HG03280 (cell line): ENCODE results near the gene PDE1A.
"Not testable (repeated sequence)": the region's sequence is repeated elsewhere in the genome, so short reads cannot be mapped to it uniquely, and the experiment has no call there.

Experiments
- ATAC-seq: cut with Tn5 transposase; IDR thresholded peaks from one replicate; pipeline ENCODE4 v1.9.1; 2021; ENCODE audit warnings: mild to moderate bottlenecking, moderate library complexity; ENCODE audit not compliant: unreplicated experiment

PDE1A gene

DNA sequence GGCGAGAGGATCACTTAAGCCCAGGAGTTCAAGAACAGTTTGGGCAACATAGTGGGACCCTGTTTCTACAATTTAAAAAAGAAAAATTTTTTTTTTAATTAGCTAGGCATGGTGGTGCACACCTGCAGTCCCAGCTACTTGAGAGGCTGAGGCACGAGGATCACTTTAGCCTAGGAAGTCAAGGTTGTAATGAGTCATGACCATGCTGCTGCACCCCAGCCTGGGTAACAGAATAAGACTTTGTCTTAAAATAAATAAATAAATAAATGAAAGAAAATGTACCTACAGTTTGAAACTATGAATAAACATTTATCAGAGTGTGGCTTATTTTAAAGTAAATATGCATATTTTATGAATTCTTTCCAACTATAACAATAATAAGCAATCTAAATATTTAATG, 16.7 kb downstream of the PDE1A start:
- ATAC-seq, result no peak

- ATAC-seq, result no peak
These were observed 20.6 kb downstream of the PDE1A start for GRCh38 chr2:182406221-182406620.

DNA sequence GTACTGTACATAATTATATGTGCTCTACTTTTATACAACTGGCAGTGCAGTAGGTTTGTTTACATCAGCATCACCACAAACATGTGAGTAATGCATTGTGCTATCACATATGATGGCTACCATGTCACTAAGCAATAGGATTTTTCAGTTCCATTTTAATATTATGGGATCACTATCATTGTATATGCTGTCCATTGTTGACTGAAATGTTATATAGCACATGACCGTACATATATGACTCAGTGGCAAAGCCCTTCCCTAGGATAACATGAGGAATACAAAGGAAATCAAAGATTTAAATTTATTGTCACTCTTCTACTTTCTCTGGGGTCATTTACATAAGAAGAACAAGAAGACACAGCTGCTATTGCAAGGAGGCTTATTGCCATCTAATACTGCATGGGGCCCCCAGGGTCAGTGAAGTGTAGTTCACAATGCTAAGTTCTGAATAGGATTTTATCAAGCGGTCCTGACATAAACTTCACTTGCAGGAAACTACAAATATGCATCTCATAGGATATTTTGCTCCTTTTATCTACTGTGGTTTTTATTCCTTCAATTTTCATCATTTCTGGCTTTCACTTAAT, 21.8 kb downstream of the PDE1A start:
- ATAC-seq, result no peak

DNA sequence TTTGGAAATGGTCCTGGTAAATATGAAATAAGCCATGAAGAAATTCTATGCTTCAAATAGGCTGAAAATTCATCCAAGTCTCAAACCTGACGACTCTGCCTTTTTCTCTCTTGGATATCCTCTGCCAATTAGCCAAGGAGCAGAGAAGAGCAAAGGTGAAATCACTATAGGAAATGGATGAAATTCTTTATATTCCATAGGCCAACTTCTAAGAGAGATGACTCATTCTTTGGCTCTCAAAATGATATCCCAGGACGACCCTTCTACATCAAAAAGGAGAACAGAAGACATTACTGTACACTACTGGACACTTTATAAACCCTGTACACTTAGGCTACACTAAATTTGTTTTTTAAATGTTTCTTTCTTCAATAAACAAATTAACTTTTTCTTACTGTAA, 22.7 kb downstream of the PDE1A start:
- no peak for ATAC-seq

- no peak for ATAC-seq
These were observed 33.5 kb downstream of the PDE1A start for GRCh38 chr2:182393270-182393760.

DNA sequence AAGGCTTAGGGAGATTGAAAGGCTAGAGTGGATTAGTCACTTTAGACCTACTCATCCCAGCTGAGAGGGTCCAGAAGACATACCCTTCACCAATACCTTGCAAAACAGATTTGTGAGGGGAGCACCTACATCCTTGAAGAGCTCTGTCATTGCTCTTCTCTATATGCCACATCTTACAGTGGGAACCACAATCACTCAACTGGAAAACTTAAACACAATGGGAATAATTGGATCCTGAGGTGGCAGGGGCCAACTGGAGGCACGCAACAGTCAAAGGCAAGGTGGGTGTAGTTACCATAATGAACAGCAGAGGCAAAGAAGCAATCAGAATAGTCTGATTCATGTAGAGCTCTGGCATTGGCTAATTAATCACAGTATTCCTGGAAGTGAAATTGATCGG, 35.4 kb downstream of the PDE1A start:
- ATAC-seq, result no peak

DNA sequence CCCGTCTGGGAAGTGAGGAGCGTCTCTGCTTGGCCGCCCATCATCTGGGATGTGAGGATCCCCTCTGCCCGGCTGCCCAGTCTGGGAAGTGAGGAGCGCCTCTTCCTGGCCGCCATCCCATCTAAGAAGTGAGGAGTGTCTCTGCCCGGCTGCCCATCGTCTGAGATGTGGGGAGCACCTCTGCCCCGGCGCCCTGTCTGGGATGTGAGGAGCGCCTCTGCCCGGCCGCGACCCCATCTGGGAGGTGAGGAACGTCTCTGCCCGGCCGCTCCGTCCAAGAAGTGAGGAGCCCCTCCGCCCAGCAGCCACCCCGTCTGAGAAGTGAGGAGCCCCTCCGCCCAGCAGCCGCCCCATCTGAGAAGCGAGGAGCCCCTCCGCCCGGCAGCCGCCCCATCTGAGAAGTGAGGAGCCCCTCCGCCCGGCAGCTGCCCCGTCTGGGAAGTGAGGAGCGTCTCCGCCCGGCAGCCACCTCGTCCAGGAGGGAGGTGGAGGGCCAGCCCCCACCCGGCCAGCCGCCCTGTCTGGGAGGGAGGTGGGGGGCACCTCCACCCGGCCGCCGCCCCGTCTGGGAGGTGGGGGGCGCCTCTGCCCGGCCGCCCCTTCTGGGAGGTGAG, 40.5 kb downstream of the PDE1A start:
- not testable (repeated sequence) for ATAC-seq

DNA sequence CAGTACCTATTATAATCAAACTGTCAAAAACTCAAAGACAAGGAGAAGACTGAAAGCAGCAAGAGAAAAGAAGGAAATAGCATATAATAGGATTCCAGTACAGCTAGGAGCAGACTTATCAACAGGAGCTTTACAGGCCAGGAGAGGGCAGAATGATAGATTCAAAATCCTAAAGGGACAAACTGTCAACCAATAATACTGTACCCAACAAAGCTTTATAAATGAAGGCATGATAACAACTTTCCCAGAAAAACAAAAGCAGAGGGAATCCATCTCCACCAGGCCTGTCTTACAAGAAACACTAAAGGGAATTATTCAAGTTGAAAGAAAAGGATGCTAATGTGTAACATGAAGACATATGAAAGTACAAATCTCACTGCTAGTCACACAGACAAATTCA, 42.0 kb downstream of the PDE1A start:
- ATAC-seq, result no peak

DNA sequence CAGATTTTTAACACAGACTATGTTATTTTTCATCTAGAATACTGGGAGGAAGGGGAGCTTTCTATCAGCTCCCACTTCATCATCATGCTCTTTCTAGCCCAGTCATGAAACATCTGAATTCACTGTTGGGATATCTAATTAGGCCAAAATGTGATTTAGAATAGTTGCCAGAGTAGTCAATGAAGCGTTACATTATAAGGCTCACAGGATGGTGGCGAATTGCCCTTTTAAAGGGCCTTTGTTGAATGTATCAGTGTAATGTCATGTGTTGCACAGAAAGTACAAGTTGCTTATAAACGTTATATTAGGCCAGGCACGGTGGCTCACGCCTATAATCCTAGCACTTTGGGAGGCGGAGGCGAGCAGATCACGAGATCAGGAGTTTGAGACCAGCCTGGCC, 45.6 kb downstream of the PDE1A start:
- ATAC-seq, result no peak

DNA sequence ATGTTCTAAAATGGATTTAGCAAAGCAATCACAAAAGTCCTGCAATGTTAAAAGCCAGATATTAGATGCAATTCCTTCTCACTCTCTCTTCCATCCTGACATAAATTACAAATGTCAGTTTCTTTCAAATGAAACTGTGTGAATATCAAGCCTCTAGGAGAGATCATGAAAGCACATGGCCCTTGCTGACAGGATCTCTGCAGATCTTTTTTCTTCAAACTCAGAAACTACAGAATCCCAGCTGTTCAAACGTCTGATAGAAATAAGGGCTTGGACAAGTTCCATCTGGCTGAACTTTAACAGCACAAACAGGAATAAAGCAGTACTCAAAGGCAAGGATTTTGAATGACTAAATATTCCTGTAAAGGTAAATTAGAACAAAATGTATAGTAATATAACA, 47.6 kb downstream of the PDE1A start:
- no peak for ATAC-seq

DNA sequence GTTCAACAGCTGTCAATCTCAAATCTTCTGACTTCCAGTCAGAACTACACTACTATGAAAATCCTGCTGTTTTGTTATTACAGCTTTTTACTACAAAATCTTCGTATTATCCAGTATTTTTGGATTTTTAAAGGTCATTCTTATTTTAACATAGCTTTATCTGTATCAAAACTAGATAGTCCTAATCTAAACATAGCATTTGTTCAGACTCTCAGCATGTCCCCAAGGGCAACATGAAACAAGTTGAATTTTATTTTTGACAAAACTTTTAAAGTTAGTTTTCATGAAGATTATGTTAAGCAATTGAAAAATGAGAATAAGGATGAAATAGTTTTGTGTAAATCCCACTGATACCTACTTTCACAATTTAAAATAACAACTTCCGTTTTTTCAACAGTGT, 48.1 kb downstream of the PDE1A start:
- no peak for ATAC-seq

- no peak for ATAC-seq
These were observed 49.4 kb downstream of the PDE1A start for GRCh38 chr2:182377467-182377866.

GRCh38 chr2:182375862-182376261, 51.0 kb downstream of the PDE1A start:
- no peak for ATAC-seq

DNA sequence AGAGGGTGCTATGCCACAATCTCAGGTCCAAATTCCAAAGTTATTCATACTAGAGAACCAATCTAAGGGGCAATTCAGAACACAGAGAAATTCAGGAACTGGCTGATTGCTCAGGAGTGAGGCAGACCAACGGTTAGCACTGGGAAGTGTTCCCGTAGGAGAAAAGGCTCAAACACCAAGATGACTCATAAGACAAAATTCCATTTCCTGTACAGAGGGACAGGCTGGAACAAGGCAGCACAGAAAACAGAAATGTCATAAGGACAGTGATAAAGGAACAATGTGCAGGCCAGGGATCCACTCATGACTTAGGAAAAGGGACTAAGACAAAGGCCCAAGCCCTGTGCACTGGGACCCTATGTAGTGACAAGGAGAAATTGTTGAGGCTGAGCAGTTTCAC, 54.2 kb downstream of the PDE1A start:
- ATAC-seq, result no peak

- no peak for ATAC-seq
These were observed 57.8 kb downstream of the PDE1A start for GRCh38 chr2:182368996-182369395.

GRCh38 chr2:182368446-182368845, 58.4 kb downstream of the PDE1A start:
- ATAC-seq, result no peak

- ATAC-seq, result no peak
These were observed 59.4 kb downstream of the PDE1A start for GRCh38 chr2:182367401-182367800.

DNA sequence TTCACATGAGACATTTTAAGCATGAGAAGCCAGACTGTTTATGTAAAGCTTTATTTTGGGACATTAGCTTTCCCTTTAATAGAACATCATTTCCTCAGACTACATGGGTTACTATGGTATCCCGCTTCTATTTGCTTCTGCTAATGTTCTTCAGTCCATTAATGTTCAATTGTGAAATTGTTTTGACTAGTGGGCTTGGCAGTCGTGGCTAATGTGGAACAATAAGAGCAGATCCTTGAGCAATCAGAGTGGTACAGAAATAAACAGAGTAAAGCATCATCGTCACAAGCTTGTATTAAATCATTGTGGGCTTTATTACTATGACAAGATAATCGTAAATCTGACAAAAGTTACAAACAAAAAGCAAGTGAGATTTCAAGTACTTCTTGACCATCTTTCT, 60.2 kb downstream of the PDE1A start:
- ATAC-seq, result no peak

DNA sequence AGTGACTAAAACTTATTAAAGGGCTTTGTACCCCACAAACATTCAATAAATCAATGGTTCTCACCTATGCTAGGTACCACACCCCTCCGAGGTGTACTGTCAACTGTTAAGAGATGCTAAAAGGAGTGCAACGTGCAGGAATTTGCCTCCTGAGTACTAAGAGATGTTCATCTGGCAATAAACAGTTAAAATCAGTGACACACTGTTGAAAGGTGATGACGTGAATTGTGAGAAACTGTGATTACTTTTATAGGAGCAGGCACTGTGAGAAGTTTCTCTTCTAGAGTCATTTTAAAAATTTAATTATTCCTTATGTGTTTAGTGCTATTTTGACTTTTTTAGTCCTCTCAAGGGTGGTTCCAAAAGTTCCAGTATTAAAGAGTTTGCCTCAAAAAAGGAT, 61.0 kb downstream of the PDE1A start:
- ATAC-seq, result no peak

DNA sequence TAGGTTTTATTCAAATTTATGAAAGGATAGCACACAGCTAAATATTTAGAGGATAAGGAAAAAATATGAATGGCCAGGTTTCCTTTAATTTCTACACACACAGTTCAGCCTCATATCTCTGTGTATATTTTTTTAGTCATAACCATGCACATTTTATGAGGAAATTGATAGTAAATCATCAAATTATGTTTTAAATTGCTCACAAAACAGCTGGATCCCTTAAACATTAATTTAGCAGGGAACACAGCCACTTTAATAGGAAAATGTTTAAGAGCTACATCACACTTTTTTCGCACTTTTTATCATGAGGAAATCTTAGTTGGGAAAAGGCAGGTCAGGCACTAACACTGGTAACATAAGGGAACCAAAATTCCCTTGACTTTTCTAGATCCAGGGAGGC, 65.4 kb downstream of the PDE1A start:
- no peak for ATAC-seq

GRCh38 chr2:182360663-182361260, 66.1 kb downstream of the PDE1A start:
- ATAC-seq, result no peak

DNA sequence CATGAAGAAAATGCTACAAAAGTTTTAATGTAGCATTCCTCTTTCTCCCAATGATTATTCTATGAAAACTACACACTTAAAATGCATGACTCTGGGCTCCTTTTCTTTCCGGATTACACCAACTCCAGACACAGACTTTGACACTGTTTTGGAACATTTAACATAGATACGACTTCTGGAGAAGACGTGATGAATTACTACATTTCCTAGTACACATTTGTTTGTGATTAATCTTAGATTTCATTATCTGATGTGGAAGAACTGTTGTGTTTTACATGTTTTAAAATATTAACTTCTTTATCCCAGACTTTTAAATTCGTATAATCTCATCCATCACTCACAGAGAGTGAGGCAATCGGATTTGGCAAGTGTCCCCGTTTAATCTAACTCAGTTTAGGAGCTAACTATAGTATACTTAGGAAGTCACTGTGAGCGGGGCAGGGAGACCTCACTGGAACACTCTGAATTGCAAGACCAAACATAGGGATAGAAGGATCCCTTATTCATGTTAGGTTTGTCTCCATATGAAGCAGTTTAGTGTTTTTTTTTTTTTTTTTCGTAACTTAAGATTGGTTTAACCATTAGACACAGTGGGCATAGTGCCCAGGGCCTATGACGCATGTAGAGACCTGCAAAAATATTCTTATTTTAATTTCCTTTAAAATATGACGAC, 66.7 kb downstream of the PDE1A start:
- ATAC-seq, result no peak
